ENCODE results near the gene CHST11.

DNA sequence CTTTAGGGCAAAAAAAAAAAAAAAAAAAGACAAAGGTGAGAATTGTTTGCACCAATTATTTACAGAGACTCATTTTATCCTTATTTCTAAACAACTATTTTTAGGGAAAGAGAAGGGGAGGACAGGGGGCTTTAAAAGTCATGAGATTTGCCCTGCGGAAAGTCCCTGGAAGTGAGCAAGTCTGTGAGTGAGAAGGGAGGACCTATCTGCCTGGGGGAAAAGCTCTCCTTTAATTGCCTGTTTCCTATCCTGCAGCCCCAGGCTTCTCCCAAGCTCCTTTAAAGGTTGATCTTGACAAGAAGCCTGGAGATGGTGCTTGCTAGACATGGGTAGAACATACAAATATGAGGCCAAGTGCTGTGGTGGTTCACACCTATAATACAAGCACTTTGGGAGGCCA, 8.3 kb upstream of the CHST11 start:
- no peak for TF ChIP-seq POLR2A (IDR thresholded peaks at IDR 0.05)
- TF ChIP-seq, protein P1, sequence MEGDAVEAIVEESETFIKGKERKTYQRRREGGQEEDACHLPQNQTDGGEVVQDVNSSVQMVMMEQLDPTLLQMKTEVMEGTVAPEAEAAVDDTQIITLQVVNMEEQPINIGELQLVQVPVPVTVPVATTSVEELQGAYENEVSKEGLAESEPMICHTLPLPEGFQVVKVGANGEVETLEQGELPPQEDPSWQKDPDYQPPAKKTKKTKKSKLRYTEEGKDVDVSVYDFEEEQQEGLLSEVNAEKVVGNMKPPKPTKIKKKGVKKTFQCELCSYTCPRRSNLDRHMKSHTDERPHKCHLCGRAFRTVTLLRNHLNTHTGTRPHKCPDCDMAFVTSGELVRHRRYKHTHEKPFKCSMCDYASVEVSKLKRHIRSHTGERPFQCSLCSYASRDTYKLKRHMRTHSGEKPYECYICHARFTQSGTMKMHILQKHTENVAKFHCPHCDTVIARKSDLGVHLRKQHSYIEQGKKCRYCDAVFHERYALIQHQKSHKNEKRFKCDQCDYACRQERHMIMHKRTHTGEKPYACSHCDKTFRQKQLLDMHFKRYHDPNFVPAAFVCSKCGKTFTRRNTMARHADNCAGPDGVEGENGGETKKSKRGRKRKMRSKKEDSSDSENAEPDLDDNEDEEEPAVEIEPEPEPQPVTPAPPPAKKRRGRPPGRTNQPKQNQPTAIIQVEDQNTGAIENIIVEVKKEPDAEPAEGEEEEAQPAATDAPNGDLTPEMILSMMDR (IDR thresholded peaks at IDR 0.05): no peak

Measured in breast epithelium (tissue), 3 donors.